Pulmonary artery endothelial cell (primary cell): ENCODE data around the gene TMEM119. TPM values are rescaled to one million over a fixed set of nuclear protein-coding genes. Genes with fewer than 3 reads are reported as not detected.
"Not testable (repeated sequence)": the region's sequence is repeated elsewhere in the genome, so short reads cannot be mapped to it uniquely, and the experiment has no call there.

ENCODE experiments used
- DNase-seq: peaks from one replicate; pipeline ENCODE4 v3.0.0-alpha.2; 2011; ENCODE audit warnings: low read depth, low spot score
- total RNA-seq: library from RNA; depleted of rRNA; stranded (reverse); fragments of >200 nt; gene quantifications from 2 replicates; pipeline ENCODE4 v1.2.3, GENCODE V29; 2014

TMEM119 gene
- total RNA-seq, 1 donor from 2014 or later: not detected

- DNase-seq: no peak
These were observed 5.3 kb upstream of the TMEM119 start for GRCh38 chr12:108602976-108603704.

GRCh38 chr12:108602209-108602705 lies 4.4 kb upstream of the TMEM119 start:
- no peak for DNase-seq

DNA sequence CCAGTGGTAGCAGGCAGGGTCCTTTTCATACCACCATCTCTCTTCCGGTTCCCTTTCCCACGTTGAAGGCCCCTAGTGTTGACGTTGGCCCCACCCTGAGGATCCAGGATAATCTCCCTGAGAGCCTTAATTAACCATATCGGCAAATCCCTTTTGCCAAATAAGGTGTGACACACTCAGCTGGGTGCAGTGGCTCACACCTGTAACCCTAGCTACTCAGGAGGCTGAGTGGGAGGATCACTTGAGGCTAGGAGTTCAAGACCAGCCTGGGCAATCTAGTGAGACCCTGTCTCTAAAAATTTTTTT lies 2.8 kb upstream of the TMEM119 start:
- no peak for DNase-seq

- DNase-seq: no peak
These were observed 2.2 kb upstream of the TMEM119 start for GRCh38 chr12:108599948-108600701.

- DNase-seq: no peak
These were observed 1.7 kb upstream of the TMEM119 start for GRCh38 chr12:108599541-108599940.

- DNase-seq: no peak
These were observed 818 bp upstream of the TMEM119 start for GRCh38 chr12:108598553-108599250.

DNA sequence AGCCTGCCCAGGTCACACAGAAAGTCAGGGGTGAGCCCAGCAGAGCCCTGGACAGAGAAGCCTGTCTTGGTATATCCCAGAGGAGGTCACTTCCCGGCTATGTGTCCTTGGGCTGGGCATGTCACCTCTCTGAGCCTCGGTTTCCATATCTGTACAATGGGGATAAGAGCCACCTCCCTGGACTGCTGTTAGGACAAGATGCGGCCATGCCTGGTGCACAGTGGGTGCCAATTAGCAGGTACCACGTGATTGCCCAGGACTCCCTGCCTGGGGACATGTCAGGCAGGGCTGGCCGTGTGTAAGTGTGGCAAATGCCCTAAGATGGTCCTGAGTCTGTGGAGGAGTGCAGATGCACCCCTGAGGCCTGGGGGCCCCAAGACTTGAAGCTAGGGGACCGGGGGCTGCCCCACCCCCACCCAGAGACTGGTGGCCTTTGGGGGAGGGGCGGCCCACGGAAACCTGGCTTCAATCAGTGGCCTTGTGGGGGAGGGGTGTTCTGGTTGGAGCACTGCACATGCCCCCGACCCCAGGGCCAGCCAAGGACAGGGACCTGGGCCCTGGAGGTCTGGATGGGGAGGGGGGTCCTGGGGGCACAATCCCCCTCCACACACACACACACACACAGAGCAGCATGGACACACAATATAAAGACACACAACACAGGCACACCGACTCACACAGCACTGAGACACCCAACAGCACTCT lies 878 bp downstream of the TMEM119 start:
- no peak for DNase-seq

- DNase-seq: no peak
These were observed 1.9 kb downstream of the TMEM119 start for GRCh38 chr12:108595711-108596647.

- DNase-seq: no peak
These were observed 2.7 kb downstream of the TMEM119 start for GRCh38 chr12:108594960-108595710.

DNA sequence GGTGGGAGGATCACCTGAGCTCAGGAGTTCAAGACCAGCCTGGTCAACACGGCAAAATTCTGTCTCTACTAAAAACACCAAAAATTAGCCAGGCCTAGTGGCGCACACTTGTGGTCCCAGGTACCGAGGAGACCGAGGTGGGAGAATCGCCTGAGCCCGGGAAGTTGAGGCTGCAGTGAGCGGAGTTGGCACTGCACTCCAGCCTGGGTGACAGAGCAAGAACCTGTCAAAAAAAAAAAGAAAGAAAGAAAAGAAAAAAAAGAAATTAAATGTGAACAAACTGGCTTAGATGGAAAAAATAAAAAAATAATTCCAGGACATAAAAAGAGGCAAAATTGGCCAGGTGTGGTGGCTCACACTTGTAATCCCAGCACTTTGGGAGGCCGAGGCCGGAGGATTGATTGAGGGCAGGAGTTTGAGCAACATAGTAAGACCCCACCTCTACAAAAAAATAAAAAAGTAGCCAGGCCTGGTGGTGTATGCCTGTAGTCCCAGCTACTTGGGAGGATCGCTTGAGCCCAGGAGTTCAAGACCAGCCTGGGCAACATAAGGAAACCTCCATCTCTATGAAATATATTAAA lies 3.5 kb downstream of the TMEM119 start:
- no peak for DNase-seq

GRCh38 chr12:108592033-108592909 lies 5.6 kb downstream of the TMEM119 start:
- no peak for DNase-seq

DNA sequence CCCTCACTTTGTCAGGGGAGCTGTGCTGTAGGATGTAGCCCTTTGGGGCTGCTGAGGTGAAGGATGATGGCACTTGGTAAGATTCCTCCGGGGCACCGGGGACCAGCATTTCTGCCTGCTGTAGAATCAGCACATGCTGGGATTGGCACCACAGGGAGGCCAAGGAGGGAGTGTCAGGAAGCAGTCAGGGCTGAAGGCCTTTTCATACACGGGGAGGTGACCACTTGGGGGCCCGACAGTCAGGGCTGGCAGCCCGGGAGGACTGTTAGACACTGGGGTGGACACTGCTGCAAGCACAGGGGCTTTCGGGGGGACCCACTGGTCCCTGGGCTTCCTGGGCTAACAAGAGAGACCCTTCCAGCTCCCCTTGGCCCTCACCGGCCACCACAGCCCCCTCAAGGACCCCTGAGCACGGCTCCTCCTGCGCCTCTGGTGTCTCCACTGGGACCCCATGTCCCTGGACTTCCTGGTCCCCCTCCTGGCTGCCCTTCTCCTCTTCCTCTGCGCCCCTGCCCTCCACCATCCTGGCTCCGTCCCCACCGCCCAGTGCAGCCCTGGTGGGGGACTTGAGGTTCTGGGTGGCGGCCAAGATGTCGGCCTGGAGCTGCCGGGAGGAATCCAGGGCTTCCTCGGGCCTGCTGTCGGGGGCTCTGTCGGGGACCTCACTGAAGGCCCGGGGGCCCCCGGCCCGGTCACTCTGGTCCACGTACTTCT lies 6.5 kb downstream of the TMEM119 start:
- DNase-seq: no peak

DNA sequence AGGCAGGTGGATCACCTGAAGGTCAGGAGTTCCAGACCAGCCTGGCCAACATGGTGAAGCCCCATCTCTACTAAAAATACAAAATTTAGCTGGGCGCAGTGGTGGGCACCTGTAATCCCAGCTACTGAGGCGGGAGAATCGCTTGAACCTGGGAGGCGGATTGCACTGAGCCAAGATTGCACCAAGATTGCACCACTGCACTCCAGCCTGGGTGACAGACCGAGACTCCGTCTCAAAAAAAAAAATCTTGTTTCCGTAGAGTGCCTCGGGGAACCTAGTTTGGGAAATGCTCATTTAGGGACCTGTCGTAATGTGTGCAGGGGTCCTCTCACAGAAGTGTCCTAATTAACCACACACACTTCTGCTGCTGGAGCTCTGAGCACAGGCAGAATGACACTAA lies 7.4 kb downstream of the TMEM119 start:
- DNase-seq: not testable (repeated sequence)

DNA sequence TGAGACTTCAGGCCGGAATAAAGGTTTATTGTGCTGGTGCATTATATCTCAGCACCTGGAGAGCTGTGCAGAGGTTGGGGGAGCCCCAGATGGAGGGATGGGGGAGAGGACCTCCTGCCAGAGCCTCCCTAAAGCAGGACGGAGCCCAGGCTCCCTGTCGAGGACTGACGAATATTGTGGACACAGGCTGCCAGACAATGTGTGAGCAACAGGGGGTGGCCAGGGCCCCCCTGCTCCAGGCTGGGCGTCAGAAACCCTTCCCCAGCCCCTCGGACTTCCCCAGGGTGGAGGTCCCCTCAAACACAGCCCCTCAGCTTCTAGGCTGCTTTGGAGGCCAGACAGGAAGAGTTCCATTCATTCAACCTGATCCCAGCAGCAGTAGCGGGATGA lies 8.0 kb downstream of the TMEM119 start:
- DNase-seq: no peak

DNA sequence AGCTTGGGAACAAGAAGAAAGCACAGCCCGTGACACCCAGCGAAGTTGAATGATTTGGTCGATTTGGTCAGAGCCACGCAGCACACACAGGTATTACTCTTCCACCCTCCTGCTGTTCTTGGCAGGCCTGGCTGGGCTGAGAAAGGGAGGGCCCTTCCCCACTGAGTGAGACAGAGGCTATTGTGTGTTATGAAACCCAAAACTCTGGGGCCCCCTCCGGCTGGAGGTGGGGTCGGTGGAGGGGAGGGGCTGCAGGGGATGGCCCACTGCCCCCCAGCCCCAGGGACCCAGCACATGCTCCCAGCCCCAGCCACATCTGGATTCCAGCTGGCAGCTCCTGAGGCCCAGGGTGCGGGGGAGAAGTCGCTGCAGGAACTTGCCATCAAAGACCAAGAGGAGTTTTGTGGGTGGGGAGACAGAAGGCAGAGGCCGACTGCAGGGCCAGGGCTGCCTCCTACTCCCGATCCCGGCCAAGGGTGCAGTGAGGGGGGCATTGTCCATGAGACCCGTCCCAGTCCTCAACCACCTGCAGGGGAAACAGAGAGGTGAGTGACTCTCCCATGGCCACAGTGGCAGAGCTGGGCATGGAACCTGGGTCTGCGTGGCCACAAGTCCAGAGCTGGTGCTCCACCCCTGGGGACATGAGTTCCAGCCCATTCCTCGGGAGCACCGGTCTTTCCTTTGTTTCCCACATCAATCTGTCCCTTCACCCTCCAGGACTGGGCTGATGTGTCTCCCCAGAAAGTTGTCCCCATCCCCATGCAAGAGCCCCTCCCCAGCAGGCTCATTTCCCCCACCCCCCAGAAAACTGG lies 8.7 kb downstream of the TMEM119 start:
- DNase-seq: no peak

DNA sequence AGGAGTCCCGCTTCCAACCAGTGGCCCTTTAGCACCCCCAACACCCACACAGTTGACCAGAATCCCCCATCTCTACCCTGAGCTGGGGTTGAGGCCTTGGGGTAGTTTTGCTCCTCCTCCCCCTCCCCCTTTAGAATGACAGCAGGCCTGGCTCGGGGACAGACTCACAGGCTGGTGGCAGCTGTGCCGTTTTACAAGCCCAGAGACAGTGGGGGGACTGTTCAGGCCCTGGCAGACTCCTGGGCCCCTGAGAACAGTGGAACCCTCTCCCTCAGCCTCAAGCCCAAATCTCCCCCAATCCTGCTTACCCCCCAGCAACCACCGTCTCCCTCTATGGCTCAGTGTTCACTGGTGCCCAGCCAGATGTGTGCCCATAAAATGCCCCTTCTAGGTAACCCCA lies 10.1 kb downstream of the TMEM119 start:
- no peak for DNase-seq

DNA sequence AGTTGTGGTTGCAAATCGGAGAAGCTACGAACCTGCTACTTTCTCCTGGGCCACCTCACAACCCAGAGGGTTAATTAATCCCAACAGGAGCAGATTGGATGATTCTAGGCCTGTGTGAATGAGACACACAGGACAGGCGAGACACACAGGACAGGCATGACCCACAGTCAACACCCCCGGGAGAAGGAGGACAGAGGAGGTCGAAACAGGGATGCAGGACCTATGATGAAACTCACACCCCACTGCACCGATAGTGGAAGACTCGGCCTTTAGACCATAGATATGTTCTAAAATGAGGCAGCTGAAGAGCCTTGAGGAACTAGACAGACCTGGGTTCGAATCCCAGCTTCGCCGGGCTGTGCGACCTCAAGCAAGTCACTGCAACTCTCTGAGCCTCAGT lies 11.6 kb downstream of the TMEM119 start:
- DNase-seq: no peak
